LNCaP clone FGC (cell line): Measurements from ENCODE around the gene ZMYND12.

ENCODE experiments used
- DNase-seq: peaks from one replicate; pipeline ENCODE4 v3.0.0-alpha.2; 2011; ENCODE audit warnings: low read depth
- H3K4me3 ChIP-seq: 2 replicates; pipeline ENCODE4 v1.5.1; 2011; ENCODE audit warnings: mild to moderate bottlenecking, low read depth, low read length, control low read depth
- TF ChIP-seq, protein P1 (sequence below): IDR thresholded peaks from 2 replicates; pipeline ENCODE4 v1.5.1; 2012; ENCODE audit warnings: mild to moderate bottlenecking; ENCODE audit not compliant: control insufficient read depth, insufficient read depth; ENCODE audit errors: extremely low read depth

ZMYND12 gene

DNA sequence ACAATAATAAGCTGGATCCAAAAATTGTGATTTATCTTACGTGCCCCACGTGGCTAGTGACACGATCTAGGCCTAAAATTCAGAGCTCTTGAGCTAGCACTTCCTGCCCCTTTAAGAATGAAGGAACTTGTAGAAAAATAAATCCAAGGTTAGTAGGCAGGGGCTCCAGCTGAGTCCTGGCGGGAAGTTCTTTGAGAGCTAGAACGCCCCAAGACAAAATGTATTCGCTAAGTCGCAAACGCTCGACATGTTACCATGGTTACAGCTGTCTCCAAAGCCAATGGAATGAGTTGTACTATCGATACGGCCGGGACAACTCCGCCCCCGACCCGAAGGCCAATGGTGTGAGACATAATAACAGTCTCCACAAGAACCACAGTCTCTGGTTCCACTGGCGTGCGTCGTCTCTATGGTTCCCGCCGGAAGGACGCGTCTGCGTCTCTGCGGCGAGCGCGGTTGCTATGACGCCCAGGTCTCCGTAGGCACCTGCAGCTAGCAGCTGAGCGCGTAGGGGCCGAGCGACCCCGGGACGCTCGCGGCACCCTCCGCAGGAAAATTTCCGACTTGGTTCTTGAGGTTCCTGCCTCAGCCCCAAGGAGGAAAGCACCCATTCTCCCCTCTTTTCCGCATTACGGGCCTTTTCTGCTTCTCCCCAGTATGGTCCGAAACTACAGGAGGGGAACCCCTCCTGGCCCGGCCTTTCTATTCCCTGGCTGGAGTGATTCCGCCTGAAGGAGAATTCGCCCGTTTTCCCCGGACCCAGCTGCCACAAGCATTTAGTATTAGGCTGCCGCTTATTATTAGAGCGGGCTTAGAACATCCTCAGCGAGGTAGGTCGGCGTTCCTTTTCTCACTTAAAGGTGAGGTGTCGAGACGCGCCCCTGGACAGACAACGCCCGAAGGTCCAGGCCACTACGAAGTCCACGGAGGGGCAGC lies 7.3 kb upstream of the ZMYND12 start, which contains the start of gene CCDC30:
TSS of gene CCDC30 (plus strand) at position 459 of the 936 bp plus-strand sequence. CDS start 17,266 bp downstream, outside the sequence.
- DNase-seq = peak; percentile 98
- TF ChIP-seq, protein P1, sequence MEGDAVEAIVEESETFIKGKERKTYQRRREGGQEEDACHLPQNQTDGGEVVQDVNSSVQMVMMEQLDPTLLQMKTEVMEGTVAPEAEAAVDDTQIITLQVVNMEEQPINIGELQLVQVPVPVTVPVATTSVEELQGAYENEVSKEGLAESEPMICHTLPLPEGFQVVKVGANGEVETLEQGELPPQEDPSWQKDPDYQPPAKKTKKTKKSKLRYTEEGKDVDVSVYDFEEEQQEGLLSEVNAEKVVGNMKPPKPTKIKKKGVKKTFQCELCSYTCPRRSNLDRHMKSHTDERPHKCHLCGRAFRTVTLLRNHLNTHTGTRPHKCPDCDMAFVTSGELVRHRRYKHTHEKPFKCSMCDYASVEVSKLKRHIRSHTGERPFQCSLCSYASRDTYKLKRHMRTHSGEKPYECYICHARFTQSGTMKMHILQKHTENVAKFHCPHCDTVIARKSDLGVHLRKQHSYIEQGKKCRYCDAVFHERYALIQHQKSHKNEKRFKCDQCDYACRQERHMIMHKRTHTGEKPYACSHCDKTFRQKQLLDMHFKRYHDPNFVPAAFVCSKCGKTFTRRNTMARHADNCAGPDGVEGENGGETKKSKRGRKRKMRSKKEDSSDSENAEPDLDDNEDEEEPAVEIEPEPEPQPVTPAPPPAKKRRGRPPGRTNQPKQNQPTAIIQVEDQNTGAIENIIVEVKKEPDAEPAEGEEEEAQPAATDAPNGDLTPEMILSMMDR = no peak
- peak within 1 kb of the TSS; percentile 89 for H3K4me3 ChIP-seq

DNA sequence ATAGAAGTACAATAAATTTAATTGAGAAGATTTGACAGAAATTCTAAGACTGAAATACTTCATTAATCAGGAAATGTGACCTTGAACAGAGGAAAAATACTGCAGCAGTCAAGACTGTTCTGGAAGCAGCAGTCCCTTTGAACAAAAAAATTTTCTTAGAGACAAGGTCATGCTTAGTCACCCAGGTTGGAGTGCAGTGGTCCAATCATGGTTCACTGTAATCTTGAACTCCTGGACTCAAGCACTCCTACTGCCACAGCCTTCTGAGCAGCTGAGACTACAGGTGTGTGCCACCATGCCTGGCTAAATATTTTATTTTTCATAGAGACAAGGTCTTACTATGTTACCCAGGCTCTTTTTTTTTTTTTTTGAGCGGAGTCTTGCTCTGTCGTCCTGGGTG lies 5.4 kb upstream of the ZMYND12 start:
- H3K4me3 ChIP-seq = no peak overlapping the region
- TF ChIP-seq, protein P1 = no peak
- no peak for DNase-seq

DNA sequence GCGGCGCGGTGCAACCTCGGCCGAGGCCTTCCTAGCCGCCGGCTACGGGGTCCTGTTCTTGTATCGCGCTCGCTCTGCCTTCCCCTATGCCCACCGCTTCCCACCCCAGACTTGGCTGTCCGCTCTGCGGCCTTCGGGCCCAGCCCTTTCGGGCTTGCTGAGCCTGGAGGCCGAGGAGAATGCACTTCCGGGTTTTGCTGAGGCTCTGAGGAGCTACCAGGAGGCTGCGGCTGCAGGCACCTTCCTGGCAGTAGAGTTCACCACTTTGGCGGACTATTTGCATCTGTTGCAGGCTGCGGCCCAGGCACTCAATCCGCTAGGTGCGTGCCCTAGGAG lies 900 bp upstream of the ZMYND12 start:
- DNase-seq = peak; percentile 26
- TF ChIP-seq, protein P1 = no peak

DNA sequence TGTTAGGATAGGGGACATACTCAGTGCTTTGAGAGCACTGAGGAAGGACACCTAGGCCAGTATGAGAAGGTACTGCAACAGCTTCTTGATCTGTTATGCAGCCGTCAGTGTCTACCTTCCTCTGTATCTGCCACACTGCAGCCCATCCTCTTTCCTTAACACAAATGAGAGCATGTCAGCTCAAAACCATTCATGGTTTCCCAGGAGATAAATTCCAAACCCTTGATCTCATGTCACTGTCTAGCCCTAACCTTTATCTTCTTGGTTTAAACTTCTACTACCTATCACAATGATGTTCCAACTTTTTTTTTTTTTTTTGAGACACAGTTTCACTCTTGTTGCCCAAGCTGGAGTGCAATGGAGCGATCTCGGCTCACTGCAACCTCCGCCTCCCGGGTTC lies 1.4 kb downstream of the ZMYND12 start:
- TF ChIP-seq, protein P1 = no peak
- DNase-seq = no peak
- H3K4me3 ChIP-seq = no peak overlapping the region

More for the DNA sequence above, 900 bp upstream of the ZMYND12 start:
- H3K4me3 ChIP-seq = peak overlapping the region; percentile 85

DNA sequence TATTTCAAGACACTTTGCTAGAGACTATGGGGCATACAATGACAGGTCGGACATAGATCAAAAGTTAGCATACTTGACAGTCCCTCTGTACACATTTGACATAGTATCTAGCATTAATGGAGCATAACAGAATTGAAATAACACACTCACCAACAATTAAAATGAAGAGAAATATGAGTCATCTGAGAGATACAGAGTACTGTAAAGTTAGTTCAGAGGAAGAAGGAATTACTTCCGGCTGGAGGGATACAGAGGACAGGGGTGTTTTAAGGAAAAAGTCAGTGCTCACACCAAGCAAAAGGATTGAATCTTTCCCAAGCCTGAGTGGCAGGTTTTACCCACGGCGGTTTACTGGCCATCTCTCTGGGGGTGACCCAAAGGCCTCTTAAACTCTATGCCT lies 2.4 kb downstream of the ZMYND12 start:
- H3K4me3 ChIP-seq = no peak overlapping the region
- TF ChIP-seq, protein P1 = no peak
- DNase-seq = no peak

DNA sequence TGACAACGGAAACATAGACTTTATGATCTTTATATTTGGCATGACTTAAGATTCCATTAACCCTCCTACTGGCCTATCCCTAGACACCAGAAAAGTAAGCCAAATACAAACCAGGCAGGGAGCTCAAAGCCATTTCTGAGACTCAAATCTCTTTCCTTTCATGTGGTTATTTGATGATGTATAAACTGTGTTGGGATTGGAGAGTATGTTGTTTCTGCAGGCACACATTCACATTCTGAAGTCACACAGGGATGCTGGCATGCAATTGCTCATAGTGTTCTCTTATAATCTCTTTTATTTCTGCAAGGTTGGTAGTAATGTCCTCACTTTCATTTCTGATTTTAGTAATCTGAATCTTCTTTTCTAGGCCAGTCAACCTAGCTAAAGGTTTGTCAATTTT lies 5.8 kb downstream of the ZMYND12 start:
- TF ChIP-seq, protein P1 = no peak
- H3K4me3 ChIP-seq = no peak overlapping the region
- DNase-seq = no peak

DNA sequence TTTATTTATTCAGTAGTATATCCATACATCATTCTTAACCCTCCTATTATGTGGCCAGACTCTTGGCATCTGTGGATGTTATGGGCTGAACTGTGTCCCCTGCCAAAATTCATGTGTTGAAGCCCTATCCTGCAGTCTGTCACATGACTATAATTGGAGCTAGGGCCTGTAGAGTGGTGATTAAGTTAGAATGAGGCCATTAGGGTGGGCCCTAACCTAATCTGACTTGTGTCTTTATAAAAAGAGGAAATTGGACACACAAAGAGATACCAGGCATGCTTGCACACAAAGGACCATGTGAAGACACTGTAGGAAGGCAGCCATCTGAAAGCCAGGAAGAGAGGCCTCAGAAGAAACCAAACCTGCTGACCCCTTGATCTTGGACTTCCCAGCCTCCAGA lies 6.6 kb downstream of the ZMYND12 start:
- DNase-seq = no peak
- TF ChIP-seq, protein P1 = no peak
- H3K4me3 ChIP-seq = no peak overlapping the region
